K562 (cell line): Measurements from ENCODE around the gene ZNF438. TPM values are rescaled to one million over a fixed set of nuclear protein-coding genes. Genes with fewer than 3 reads are reported as not detected.

Experiments used
- ATAC-seq: fragments of 200-7000 bp; cut with Tn5 transposase; 3 replicates; pipeline ENCODE4 v1.9.1; 2020; ENCODE audit warnings: moderate library complexity
- BruUV-seq: library from RNA; stranded (reverse); fragments of 400-500 nt; replicated peaks from 2 replicates; lab custom pipeline; 2021; lab: Mats Ljungman, UMichigan
- CTCF ChIA-PET: fragments of 300-600 bp; formaldehyde crosslinking; extraction: SDS; loops from one replicate; lab custom pipeline; 2021; ENCODE audit warnings: low intra/inter-chr PET ratio; lab: Yijun Ruan, JAX
- POLR2A ChIA-PET: fragments of 300-600, 350-650 bp; sonication (Branson Sonifier 250); formaldehyde crosslinking; extraction: SDS; loops from one replicate; lab custom pipeline; 2021; ENCODE audit warnings: antibody characterized with exemption, inconsistent platforms; lab: Yijun Ruan, JAX
- DNase-seq, 4 experiments: peaks; one replicate each; pipeline versions ENCODE4 v3.0.0 to v3.0.0-alpha.2; 2011 to 2018; ENCODE audit warnings: low spot score in 3 of 4, mixed read lengths in 3 of 4; ENCODE audit errors: extremely low read depth in 1 of 4
- FAIRE-seq: peaks from 2 replicates; lab custom pipeline; 2011; peaks lifted over from hg19 to GRCh38; lab: Jason Lieb, UNC
- H2AFZ ChIP-seq: 2 replicates; pipeline ENCODE4 v1.6.0; 2011; ENCODE audit warnings: low read depth, low read length, control low read depth, inconsistent platforms
- H3K27ac ChIP-seq: fragments of 200-600 bp; 3 replicates; pipeline ENCODE4 v1.8.0; 2011; ENCODE audit warnings: low read depth, mild to moderate bottlenecking, control low read depth, inconsistent platforms, low read length, moderate library complexity, mixed read lengths; ENCODE audit errors: extremely low read depth
- H3K27me3 ChIP-seq, 2 experiments: fragments of 300-600 bp in 1 of 2; 2 replicates in 1 of 2; 3 replicates in 1 of 2; pipeline versions ENCODE4 v1.6.0 to v1.8.0; 2011; ENCODE audit warnings: inconsistent platforms in 2 of 2, low read length in 2 of 2, mild to moderate bottlenecking in 1 of 2, mixed read lengths in 1 of 2, moderate library complexity in 1 of 2; ENCODE audit not compliant: control insufficient read depth in 2 of 2, insufficient read depth in 2 of 2
- H3K36me3 ChIP-seq: fragments of 300-600 bp; 3 replicates; pipeline ENCODE4 v1.8.0; 2011; ENCODE audit warnings: mild to moderate bottlenecking, low read length, inconsistent platforms; ENCODE audit not compliant: control insufficient read depth, insufficient read depth
- H3K4me1 ChIP-seq, 2 experiments: fragments of 200-600 bp in 1 of 2; replicated peaks in 1 of 2; 2 replicates in 1 of 2; 3 replicates in 1 of 2; pipeline versions ENCODE4 v1.5.1 to v1.8.0; 2011; ENCODE audit warnings: inconsistent platforms in 2 of 2, low read length in 2 of 2, mild to moderate bottlenecking in 1 of 2, mixed read lengths in 1 of 2, moderate library complexity in 1 of 2; ENCODE audit not compliant: control insufficient read depth in 2 of 2, insufficient read depth in 2 of 2
- H3K4me2 ChIP-seq: 2 replicates; pipeline ENCODE4 v1.6.1; 2011; ENCODE audit warnings: low read length, control low read depth, inconsistent platforms, mixed read lengths; ENCODE audit not compliant: insufficient read depth
- H3K4me3 ChIP-seq: fragments of 200-600 bp; sonication (generic), shearing (Covaris generic); 2 replicates; pipeline ENCODE4 v1.5.1; 2016; ENCODE audit warnings: control low read depth, inconsistent platforms
- H3K79me2 ChIP-seq: fragments of 200-600 bp; 3 replicates; pipeline ENCODE4 v1.8.0; 2011; ENCODE audit warnings: low read length, inconsistent platforms; ENCODE audit not compliant: control insufficient read depth, insufficient read depth
- H3K9ac ChIP-seq, 2 experiments: 2 replicates each; pipeline versions ENCODE4 v1.6.0 to v1.6.1; 2011; ENCODE audit warnings: low read depth in 2 of 2, low read length in 2 of 2, control low read depth in 1 of 2, inconsistent platforms in 1 of 2, mild to moderate bottlenecking in 1 of 2, mixed read lengths in 1 of 2; ENCODE audit not compliant: insufficient read depth in 1 of 2
- H3K9me1 ChIP-seq: one replicate; pipeline ENCODE4 v1.6.0; 2011; ENCODE audit warnings: inconsistent platforms, mild to moderate bottlenecking, low read length, moderate library complexity; ENCODE audit not compliant: control insufficient read depth, insufficient read depth
- H3K9me3 ChIP-seq: replicated peaks from 2 replicates; pipeline ENCODE4 v1.5.1; 2011; ENCODE audit warnings: low read depth, low read length, inconsistent platforms; ENCODE audit not compliant: control insufficient read depth, insufficient read depth
- H4K20me1 ChIP-seq: replicated peaks from 2 replicates; pipeline ENCODE4 v1.6.1; 2011; ENCODE audit warnings: low read length, inconsistent platforms, mixed read lengths; ENCODE audit not compliant: control insufficient read depth, insufficient read depth
- GATA2 ChIP-seq: sonication (generic); formaldehyde crosslinking; IDR thresholded peaks from 2 replicates; pipeline ENCODE4 v1.4.0; 2020; ENCODE audit warnings: mild to moderate bottlenecking, missing genetic modification reagents
- KDM2B ChIP-seq: fragments of 250-450 bp; sonication (Bioruptor Pico); IDR thresholded peaks from 2 replicates; pipeline ENCODE4 v1.8.0; 2021; ENCODE audit warnings: mild to moderate bottlenecking, moderate library complexity
- MAFK ChIP-seq: IDR thresholded peaks from 2 replicates; pipeline ENCODE4 v1.6.1; 2011; ENCODE audit warnings: low read length, improper control_type of control experiment
- MECOM ChIP-seq: fragments of 250-450 bp; sonication (Bioruptor Pico); IDR thresholded peaks from 2 replicates; pipeline ENCODE4 v1.8.0; 2022; ENCODE audit warnings: inconsistent platforms
- POLR2AphosphoS5 ChIP-seq: IDR thresholded peaks from 2 replicates; pipeline ENCODE4 v1.6.1; 2011; ENCODE audit warnings: mild to moderate bottlenecking, low read depth, low read length, moderate library complexity; ENCODE audit not compliant: control insufficient read depth, insufficient read depth
- RAD21 ChIP-seq, 2 experiments: fragments of 250-450 bp in 1 of 2; fragments of 450-650 bp in 1 of 2; sonication (Bioruptor Pico) in 1 of 2; formaldehyde crosslinking in 1 of 2; IDR thresholded peaks in 1 of 2; conservative IDR thresholded peaks in 1 of 2; 2 replicates each; pipeline versions ENCODE4 v1.4.0 to v1.8.0; 2020 to 2022; ENCODE audit warnings: mild to moderate bottlenecking in 2 of 2, moderate library complexity in 1 of 2
- RBM14 ChIP-seq: fragments of 200-400 bp; formaldehyde crosslinking; IDR thresholded peaks from 2 replicates; pipeline ENCODE4 v1.6.1; 2018; ENCODE audit warnings: low read depth, mild to moderate bottlenecking, low read length, moderate library complexity, borderline replicate concordance; ENCODE audit not compliant: insufficient read depth
- SMARCE1 ChIP-seq: fragments of 450-650 bp; IDR thresholded peaks from 2 replicates; pipeline ENCODE4 v1.7.1; 2016; ENCODE audit warnings: mild to moderate bottlenecking
- YBX1 ChIP-seq: fragments of 450-650 bp; IDR thresholded peaks from 2 replicates; pipeline ENCODE4 v1.7.1; 2016; ENCODE audit warnings: mild to moderate bottlenecking
- ZC3H11A ChIP-seq: IDR thresholded peaks from 2 replicates; pipeline ENCODE4 v1.6.1; 2012; ENCODE audit warnings: low read depth, low read length, improper control_type of control experiment
- ZNF24 ChIP-seq: fragments of 450-650 bp; IDR thresholded peaks from 2 replicates; pipeline ENCODE4 v1.6.1; 2016
- ZNF695 ChIP-seq: fragments of 450-650 bp; formaldehyde crosslinking; IDR thresholded peaks from 2 replicates; pipeline ENCODE4 v1.4.0; 2020; ENCODE audit warnings: mild to moderate bottlenecking, moderate library complexity
- WGBS: fragments of 100-300 bp; shearing (Covaris generic); methylation state at CpG from one replicate; pipeline ENCODE4 v1.1.6; 2016; ENCODE audit warnings: low coverage, mixed read lengths; ENCODE audit not compliant: insufficient coverage; ENCODE audit errors: missing lambda C conversion rate; 5-methylcytosine and 5-hydroxymethylcytosine counted together
- in situ Hi-C: fragments of 300-500 bp; cut with MboI; formaldehyde crosslinking; loops from 4 replicates; pipeline ENCODE4 v1.15.0; 2018; ENCODE audit warnings: inconsistent platforms, mixed read lengths
- intact Hi-C: fragments of 100-400 bp; cut with micrococcal nuclease; formaldehyde crosslinking; loops from 2 replicates; pipeline ENCODE4 v1.14.2; 2022
- polyA plus RNA-seq, 8 experiments: library from polyadenylated mRNA; depleted of rRNA in 4 of 8; stranded (reverse) in 5 of 8; unstranded in 3 of 8; fragments of >200 nt; fragmentation: Nextera tagmentation in 2 of 8; fragmentation: Illumina TruSeq in 1 of 8; extraction: Ambion mirVana in 2 of 8; extraction: Trizol in 1 of 8; gene quantifications; 2 replicates each; pipeline versions ENCODE4 v1.2.1 to v1.2.3, GENCODE V29; 2011 to 2014; ENCODE audit warnings: inconsistent platforms in 1 of 8, missing spikeins in 1 of 8
- total RNA-seq, 7 experiments: library from RNA; depleted of rRNA in 6 of 7; stranded (reverse); fragments of >200 nt in 6 of 7; fragmentation: Illumina TruSeq in 2 of 7; extraction: Trizol in 2 of 7; gene quantifications; 2 replicates each; pipeline versions ENCODE4 v1.2.1 to v1.2.3, GENCODE V29; 2011 to 2021; ENCODE audit warnings: low replicate concordance in 1 of 7
- TF ChIP-seq, protein P1 (sequence below), 3 experiments: fragments of 200-800 bp in 1 of 3; sonication (Bioruptor generic) in 1 of 3; sonication (generic) in 1 of 3; formaldehyde crosslinking in 1 of 3; IDR thresholded peaks; 2 replicates each; pipeline versions ENCODE4 v1.6.1 to v1.8.0; 2016 to 2022; ENCODE audit warnings: mild to moderate bottlenecking in 2 of 3, missing compliant biosample characterization in 2 of 3, missing genetic modification characterization in 2 of 3, missing genetic modification reagents in 1 of 3
- TF ChIP-seq, protein P2 (sequence below): fragments of 450-650 bp; formaldehyde crosslinking; IDR thresholded peaks from 2 replicates; pipeline ENCODE4 v1.4.0; 2022; ENCODE audit warnings: missing genetic modification characterization
- TF ChIP-seq, protein P3 (sequence below), 2 experiments: fragments of 200-800 bp in 1 of 2; sonication (Bioruptor generic) in 1 of 2; sonication (generic) in 1 of 2; formaldehyde crosslinking in 1 of 2; IDR thresholded peaks in 1 of 2; conservative IDR thresholded peaks in 1 of 2; 2 replicates each; pipeline versions ENCODE4 v1.5.0 to v1.6.1; 2016 to 2020; ENCODE audit warnings: missing compliant biosample characterization in 1 of 2, missing genetic modification characterization in 1 of 2, missing genetic modification reagents in 1 of 2
- TF ChIP-seq, protein P4 (sequence below): IDR thresholded peaks from 3 replicates; pipeline ENCODE4 v1.6.1; 2011; ENCODE audit warnings: borderline replicate concordance, mild to moderate bottlenecking, moderate library complexity; ENCODE audit not compliant: insufficient read length; ENCODE audit errors: extremely low read depth

Gene ZNF438
- total and polyA plus RNA-seq, 9 of the 15 experiments (the other 6 are each of a cell fraction or from before 2014, with no cell fraction given), result 0.45 to 1.5 (median 0.91) TPM

DNA sequence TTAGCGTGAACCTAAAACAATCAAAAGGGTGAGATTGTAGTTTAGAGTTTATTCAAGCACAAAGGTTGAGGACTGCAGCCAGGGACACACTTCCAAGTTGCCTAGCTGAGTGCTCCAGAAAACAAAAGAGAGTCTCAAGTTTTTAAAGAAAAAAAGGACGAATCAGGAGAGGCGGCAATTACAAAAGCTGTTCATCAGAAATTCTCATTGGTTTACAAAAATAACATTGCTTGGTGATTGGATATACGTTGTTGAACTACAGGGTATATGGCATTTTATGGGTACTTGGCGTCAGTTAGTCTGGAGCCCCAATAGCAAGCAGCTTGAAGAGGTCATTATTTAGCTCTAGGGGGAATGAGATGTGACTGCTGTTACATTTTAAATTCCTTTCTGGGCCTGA lies 11.5 kb downstream of the ZNF438 start:
- Histone ChIP-seq H3K9me3 (no peaks in the 10 kb centered on the region), H2AFZ (no peak overlapping the region), H3K9ac (no peak overlapping the region), H4K20me1 (no peaks in the 10 kb centered on the region), H3K4me3 (no peak overlapping the region), H3K79me2 (no peaks in the 10 kb centered on the region), H3K36me3 (no peaks in the 10 kb centered on the region), H3K27ac (no peak overlapping the region), H3K4me2 (no peak overlapping the region), H3K27me3 (no peaks in the 10 kb centered on the region), H3K4me1 (no peaks in the 10 kb centered on the region), H3K9me1 (no peaks in the 10 kb centered on the region)
- ChIA-PET POLR2A (no interaction called here), CTCF (no interaction called here)
- in situ Hi-C loops, result no loop called here
- WGBS, result 0% methylated on average over 5 of the region's 5 CpGs
- no peak for FAIRE-seq
- no TSS peak for BruUV-seq
- no peak for DNase-seq
- no peak for ATAC-seq
- intact Hi-C loops, result no loop called here
- TF ChIP-seq SMARCE1 (no peak), ZNF24 (no peak), KDM2B (CRISPR knock-in tag) (no peak), POLR2AphosphoS5 (no peak), YBX1 (no peak), RBM14 (no peak), MAFK (no peak), RAD21 (CRISPR knock-in tag; conservative IDR thresholded peaks at IDR 0.05 in 1 of 2, IDR thresholded peaks at IDR 0.05 in 1 of 2) (no peak), GATA2 (no peak), ZNF695 (CRISPR knock-in tag) (no peak), MECOM (CRISPR knock-in tag) (no peak), ZC3H11A (no peak)
- TF ChIP-seq, protein P1, sequence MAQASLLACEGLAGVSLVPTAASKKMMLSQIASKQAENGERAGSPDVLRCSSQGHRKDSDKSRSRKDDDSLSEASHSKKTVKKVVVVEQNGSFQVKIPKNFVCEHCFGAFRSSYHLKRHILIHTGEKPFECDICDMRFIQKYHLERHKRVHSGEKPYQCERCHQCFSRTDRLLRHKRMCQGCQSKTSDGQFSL (CRISPR knock-in tag; IDR thresholded peaks at IDR 0.05), result no peak
- TF ChIP-seq, protein P1 (tag; IDR thresholded peaks at IDR 0.05), result no peak
- TF ChIP-seq, protein P2, sequence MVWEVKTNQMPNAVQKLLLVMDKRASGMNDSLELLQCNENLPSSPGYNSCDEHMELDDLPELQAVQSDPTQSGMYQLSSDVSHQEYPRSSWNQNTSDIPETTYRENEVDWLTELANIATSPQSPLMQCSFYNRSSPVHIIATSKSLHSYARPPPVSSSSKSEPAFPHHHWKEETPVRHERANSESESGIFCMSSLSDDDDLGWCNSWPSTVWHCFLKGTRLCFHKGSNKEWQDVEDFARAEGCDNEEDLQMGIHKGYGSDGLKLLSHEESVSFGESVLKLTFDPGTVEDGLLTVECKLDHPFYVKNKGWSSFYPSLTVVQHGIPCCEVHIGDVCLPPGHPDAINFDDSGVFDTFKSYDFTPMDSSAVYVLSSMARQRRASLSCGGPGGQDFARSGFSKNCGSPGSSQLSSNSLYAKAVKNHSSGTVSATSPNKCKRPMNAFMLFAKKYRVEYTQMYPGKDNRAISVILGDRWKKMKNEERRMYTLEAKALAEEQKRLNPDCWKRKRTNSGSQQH (CRISPR knock-in tag), result no peak
- TF ChIP-seq, protein P3, sequence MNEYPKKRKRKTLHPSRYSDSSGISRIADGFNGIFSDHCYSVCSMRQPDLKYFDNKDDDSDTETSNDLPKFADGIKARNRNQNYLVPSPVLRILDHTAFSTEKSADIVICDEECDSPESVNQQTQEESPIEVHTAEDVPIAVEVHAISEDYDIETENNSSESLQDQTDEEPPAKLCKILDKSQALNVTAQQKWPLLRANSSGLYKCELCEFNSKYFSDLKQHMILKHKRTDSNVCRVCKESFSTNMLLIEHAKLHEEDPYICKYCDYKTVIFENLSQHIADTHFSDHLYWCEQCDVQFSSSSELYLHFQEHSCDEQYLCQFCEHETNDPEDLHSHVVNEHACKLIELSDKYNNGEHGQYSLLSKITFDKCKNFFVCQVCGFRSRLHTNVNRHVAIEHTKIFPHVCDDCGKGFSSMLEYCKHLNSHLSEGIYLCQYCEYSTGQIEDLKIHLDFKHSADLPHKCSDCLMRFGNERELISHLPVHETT (CRISPR knock-in tag; conservative IDR thresholded peaks at IDR 0.05 in 1 of 2, IDR thresholded peaks at IDR 0.05 in 1 of 2), result no peak
- TF ChIP-seq, protein P4, sequence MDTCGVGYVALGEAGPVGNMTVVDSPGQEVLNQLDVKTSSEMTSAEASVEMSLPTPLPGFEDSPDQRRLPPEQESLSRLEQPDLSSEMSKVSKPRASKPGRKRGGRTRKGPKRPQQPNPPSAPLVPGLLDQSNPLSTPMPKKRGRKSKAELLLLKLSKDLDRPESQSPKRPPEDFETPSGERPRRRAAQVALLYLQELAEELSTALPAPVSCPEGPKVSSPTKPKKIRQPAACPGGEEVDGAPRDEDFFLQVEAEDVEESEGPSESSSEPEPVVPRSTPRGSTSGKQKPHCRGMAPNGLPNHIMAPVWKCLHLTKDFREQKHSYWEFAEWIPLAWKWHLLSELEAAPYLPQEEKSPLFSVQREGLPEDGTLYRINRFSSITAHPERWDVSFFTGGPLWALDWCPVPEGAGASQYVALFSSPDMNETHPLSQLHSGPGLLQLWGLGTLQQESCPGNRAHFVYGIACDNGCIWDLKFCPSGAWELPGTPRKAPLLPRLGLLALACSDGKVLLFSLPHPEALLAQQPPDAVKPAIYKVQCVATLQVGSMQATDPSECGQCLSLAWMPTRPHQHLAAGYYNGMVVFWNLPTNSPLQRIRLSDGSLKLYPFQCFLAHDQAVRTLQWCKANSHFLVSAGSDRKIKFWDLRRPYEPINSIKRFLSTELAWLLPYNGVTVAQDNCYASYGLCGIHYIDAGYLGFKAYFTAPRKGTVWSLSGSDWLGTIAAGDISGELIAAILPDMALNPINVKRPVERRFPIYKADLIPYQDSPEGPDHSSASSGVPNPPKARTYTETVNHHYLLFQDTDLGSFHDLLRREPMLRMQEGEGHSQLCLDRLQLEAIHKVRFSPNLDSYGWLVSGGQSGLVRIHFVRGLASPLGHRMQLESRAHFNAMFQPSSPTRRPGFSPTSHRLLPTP, result no peak
